GM18951 (cell line): ENCODE data around the gene ASMTL.
A peak's percentile ranks its signal among the peaks of the same experiment; 100 is the strongest.
"Not testable (repeated sequence)": the region's sequence is repeated elsewhere in the genome, so short reads cannot be mapped to it uniquely, and the experiment has no call there.

Source experiments
- POLR2A ChIP-seq: IDR thresholded peaks from 4 replicates; pipeline ENCODE4 v1.6.1; 2011; ENCODE audit warnings: mild to moderate bottlenecking; ENCODE audit not compliant: insufficient read length, insufficient read depth; ENCODE audit errors: extremely low read depth
- in situ Hi-C: fragments of 300-500 bp; cut with MboI; formaldehyde crosslinking; loops from one replicate; pipeline ENCODE4 v1.12.0; 2022; ENCODE audit warnings: low sequenced_read_pairs, mixed read lengths, inconsistent platforms; ENCODE audit not compliant: unreplicated experiment

Gene ASMTL

DNA sequence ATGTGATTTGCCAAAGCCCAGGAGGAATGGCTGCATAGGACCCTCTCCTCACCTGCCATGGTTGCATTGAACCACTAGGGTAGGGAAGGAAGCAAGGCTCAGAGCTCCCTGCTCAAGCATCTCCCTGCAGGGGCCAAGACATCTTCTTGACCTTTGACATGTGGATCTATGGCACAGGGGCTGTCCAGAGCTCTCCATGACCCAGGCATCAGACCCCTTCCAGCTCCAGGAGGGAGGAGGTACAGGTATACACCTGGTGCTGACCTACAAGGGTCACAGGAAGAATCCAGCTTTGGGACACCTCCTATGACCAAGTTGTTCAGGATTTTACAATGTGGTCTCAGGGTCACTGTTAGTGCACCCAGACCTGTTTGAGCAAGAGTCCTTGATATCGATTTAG, 23.2 kb upstream of the ASMTL start:
- TF ChIP-seq POLR2A = no peak
- in situ Hi-C loops = no loop called here

GRCh38 chrX:1475481-1475880, 22.8 kb upstream of the ASMTL start:
- in situ Hi-C loops = no loop called here
- no peak for TF ChIP-seq POLR2A

DNA sequence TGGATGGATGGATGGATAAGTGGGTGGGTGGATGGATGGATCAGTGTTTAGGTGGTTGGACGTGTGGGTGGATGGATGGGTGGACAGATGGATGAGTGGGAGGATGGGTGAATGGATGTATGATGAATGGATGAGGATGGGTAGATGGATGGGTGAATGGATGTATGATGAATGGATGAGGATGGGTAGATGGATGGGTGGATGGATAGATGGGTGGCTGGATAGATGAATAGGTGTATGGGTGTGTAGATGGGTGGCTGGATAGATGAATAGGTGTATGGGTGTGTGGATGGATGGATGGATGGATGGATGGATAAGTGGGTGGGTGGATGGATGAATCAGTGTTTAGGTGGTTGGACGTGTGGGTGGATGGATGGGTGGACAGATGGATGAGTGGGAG, 21.9 kb upstream of the ASMTL start:
- in situ Hi-C loops = not testable (repeated sequence)

DNA sequence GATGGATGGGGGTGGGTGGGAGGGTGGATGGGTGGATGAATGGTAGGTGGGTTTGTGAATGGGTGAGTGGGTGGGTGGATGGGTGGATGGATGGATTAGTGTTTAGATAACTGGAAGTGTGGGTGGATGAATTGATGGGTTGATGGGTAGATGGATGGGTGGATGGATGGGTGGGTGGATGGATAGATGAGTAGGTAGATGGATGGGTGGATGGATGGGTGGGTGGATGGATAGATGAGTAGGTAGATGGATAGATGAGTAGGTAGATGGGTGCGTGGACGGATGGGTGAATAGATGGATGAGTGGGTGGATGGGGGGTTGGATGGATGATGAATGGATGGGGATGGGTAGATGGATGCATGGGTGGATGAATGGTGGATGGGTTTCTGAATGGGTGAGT, 20.3 kb upstream of the ASMTL start:
- TF ChIP-seq POLR2A = no peak
- in situ Hi-C loops = no loop called here

- in situ Hi-C loops = no loop called here
- peak; percentile 32 for TF ChIP-seq POLR2A
Observed at GRCh38 chrX:1468250-1468772, 15.6 kb upstream of the ASMTL start.

DNA sequence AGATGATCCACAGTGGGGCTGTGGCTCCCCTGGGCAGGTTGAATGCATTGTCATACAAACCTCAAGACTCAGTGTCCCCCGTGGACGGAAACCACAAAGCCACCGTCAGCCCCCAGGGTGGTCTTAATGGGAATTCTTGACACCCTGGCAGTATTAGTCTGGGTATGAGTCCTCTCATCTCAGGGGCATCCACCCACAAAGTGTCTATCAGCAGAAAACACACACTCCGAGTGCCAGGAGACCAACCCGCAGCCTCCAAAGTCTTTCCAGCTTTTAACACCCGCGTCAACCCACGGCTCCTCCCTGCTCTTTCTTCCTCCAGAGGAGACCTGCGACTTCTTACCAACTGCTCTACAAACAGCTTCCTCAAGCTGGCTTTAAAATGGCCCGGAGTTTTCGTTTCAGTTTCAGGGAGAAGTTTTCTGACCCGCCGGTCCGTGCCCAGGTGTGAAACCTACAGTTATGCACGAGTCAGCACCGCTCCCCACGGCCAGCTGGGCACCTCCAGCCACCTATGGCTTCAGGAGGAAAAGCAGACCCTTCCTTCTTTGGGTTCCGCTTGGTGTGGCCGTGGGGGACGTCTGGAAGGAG, 14.4 kb upstream of the ASMTL start:
- no peak for TF ChIP-seq POLR2A
- in situ Hi-C loops = no loop called here

DNA sequence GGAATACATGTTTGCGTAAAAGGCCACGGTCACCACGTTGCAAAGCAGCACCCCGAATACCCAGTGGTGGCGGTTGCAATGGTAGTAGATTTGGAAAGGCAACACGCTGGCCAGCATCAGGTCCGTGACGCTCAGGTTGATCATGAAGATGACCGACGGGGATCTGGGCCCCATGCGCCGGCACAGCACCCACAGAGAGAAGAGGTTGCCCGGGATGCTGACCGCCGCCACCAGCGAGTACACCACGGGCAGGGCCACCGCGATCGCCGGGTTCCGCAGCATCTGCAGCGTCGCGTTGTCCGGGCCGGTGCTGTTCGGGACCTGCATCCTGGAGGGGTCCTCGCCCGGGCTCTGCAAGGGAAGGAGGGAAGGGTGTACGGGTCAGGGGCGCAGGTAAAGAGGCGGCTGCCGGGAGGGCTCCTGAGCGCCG, 13.5 kb upstream of the ASMTL start:
- no peak for TF ChIP-seq POLR2A
- in situ Hi-C loops = no loop called here

DNA sequence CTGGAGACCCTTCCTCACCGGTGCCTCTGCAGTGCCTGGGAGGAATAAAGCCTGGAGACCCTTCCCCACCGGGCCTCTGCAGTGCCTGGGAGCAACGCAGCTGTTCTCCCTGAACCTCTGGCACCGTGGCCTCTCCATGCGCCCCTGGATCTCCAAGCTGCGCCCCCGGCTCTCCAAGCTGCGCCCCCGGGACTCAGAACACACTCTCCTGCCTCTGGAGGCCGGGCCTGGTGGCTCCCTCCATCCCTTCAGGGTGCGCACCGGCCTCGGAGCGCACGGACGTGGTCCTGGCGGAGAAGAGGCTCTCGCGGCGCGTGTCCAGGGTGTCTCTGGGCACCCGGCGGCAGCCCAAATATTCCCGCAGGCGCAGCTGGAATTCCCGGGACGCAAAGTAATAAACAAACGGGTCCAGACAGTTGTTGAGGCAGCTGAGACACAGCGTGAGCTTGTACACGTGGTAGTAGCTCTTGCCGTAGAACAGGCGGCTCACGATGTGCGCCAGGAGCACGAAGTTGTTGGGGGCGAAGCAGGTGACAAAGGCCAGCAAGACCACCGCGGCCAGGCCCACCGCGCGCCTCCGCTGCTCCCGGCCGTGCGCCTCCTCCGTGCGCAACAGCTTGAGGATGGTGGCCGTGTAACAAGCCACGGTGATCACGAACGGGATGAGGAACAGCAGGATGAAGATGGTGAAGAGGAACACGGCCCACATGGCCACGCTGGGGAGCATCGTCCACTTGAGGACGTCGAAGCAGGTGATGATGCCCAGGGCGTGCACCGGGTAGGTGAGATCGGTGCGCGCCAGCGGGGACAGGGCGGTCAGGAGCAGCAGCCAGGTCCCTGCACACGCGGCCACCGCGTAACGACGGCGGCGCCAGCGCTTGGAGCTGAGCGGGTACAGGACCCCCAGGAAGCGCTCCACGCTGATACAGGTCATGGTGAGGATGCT, 12.8 kb upstream of the ASMTL start:
- in situ Hi-C loops = no loop called here
- TF ChIP-seq POLR2A = no peak

DNA sequence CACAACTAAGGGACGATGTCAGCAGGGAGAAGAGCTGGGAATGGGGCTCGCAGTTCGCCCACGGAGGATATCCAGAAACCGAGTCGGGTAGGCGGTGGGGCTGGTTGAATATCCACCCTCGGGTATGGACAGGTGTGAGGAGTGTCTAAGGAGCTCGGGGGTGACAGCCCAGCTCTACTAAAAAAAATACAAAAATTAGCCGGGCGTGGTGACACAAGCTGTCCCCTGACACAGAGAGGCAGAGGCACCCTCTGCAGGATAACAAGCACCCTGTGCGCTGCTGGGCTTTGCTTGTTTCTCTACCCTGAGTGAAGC, 12.2 kb upstream of the ASMTL start:
- TF ChIP-seq POLR2A = no peak
- in situ Hi-C loops = loop anchor here (5.0 kb wide), 1 partner anchor 67 kb away; no protein-coding TSS in a partner anchor

DNA sequence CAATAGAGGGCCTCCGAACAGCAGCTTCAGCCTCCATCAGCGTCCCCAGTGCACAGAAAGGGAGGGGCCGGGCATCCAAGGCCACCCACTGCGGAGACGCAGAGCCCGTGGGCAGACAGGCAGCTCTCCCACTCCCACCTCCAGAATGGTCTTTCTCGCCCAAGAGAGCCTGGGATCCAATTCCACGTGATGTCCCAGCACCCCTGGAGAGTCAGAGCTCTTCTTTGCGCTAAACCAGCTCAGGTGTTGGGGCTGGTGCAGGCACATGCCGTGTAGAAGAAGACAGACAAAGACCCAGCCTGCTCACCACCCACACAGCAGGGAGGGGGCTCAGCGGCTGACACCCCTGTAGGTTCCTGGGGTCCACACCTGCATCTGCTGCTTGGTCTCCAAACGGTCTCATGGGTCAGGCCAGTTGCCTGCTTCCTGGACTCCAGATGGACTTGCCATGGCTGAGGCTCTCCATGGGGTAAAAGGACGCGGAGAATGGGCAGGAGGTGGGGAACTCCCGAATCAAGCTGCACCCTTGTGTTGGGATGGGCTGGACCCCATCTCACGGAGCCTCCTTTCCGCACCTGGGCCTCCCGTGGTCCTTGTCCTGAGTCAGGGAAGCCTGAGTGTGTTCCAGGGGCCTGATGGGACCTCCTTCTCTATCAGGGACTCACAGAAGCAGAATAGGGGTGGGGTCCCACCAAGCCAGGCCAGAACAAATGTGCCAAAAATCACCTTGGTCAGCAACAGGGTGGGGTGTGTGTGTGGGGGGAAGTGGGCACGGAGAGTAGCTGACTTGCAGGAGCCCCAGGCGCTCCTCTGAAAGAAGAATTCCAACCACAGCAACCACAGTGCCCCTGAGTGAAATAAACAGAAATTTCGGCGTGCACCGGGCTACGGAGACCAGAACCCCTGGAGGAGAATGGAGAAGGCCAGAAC, 11.6 kb upstream of the ASMTL start:
- in situ Hi-C loops = loop anchor here (5.0 kb wide), 1 partner anchor 68 kb away; no protein-coding TSS in a partner anchor
- peak; percentile 0 for TF ChIP-seq POLR2A

GRCh38 chrX:1463581-1463980, 10.9 kb upstream of the ASMTL start:
- no peak for TF ChIP-seq POLR2A
- in situ Hi-C loops = loop anchor here (5.0 kb wide), 1 partner anchor 69 kb away; no protein-coding TSS in a partner anchor

DNA sequence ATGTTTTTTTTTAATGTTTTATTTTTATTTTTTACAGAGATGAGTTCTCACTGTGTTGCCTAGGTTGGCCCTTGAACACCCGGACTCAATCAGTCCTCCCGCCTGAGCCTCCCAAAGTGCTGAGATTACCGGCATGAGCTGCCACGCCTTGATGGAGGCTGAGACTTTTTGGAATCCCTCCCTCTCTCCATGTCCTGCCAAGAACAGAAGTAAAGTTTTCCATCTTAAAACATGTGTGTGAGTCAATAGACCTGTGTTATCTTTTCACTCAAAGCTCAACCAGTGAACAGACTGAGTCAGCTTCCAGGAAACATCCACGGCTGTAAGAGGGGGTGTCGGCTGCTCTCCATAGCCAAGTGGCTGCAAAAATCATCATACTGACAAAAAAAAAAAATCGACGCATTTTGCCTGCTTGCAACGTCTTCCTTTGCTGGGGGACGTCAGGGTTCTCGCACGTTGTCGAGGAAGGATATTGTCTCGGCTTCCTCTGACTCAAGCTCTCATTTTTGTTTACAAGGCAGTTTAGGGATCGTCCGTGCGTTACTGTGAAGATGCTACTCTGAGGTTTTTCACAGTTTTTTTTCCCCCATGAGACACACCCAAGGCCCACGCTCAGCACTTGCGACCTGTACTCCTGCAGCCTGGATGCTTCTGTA, 10.0 kb upstream of the ASMTL start:
- TF ChIP-seq POLR2A = no peak
- in situ Hi-C loops = loop anchor here (5.0 kb wide), 1 partner anchor 70 kb away; no protein-coding TSS in a partner anchor
